Cerebellar cortex (tissue), 1 donor: ENCODE data around the gene ZNF605.
A peak's percentile ranks its signal among the peaks of the same experiment; 100 is the strongest.
"Not testable (repeated sequence)": the region's sequence is repeated elsewhere in the genome, so short reads cannot be mapped to it uniquely, and the experiment has no call there.

Experiments
- DNase-seq: peaks from one replicate; pipeline ENCODE4 v3.0.0-alpha.2; 2015; ENCODE audit warnings: low spot score

ZNF605 gene

GRCh38 chr12:132908145-132909029 lies 47.7 kb downstream of the ZNF605 start:
- DNase-seq = peak; percentile 92

DNA sequence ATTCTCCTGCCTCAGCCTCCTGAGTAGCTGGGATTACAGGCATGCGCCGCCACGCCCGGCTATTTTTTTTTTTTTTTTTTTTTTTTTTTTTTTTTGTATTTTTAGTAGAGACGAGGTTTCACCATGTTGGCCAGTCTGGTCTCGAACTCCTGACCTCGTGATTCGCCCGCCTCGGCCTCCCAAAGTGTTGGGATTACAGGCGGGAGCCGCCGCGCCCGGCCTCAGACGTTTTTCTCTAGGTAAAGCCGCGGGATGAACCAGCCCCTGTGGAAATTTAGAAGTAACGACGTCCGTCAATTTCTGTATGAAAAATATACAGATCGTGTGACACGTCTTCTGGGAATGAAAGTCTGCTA lies 48.3 kb downstream of the ZNF605 start:
- not testable (repeated sequence) for DNase-seq

GRCh38 chr12:132907216-132907615 lies 48.9 kb downstream of the ZNF605 start:
- no peak for DNase-seq

GRCh38 chr12:132904718-132905328 lies 51.3 kb downstream of the ZNF605 start:
- no peak for DNase-seq

- no peak for DNase-seq
These were observed 57.1 kb downstream of the ZNF605 start for GRCh38 chr12:132899033-132899432.

GRCh38 chr12:132888852-132889251 lies 67.3 kb downstream of the ZNF605 start:
- DNase-seq = no peak

- DNase-seq = peak; percentile 97
These were observed 68.4 kb downstream of the ZNF605 start, which contains the start of gene CHFR for GRCh38 chr12:132887513-132888351. CHFR (minus strand) TSS chr12:132887605; CDS start chr12:132887328, 277 bp downstream.

DNA sequence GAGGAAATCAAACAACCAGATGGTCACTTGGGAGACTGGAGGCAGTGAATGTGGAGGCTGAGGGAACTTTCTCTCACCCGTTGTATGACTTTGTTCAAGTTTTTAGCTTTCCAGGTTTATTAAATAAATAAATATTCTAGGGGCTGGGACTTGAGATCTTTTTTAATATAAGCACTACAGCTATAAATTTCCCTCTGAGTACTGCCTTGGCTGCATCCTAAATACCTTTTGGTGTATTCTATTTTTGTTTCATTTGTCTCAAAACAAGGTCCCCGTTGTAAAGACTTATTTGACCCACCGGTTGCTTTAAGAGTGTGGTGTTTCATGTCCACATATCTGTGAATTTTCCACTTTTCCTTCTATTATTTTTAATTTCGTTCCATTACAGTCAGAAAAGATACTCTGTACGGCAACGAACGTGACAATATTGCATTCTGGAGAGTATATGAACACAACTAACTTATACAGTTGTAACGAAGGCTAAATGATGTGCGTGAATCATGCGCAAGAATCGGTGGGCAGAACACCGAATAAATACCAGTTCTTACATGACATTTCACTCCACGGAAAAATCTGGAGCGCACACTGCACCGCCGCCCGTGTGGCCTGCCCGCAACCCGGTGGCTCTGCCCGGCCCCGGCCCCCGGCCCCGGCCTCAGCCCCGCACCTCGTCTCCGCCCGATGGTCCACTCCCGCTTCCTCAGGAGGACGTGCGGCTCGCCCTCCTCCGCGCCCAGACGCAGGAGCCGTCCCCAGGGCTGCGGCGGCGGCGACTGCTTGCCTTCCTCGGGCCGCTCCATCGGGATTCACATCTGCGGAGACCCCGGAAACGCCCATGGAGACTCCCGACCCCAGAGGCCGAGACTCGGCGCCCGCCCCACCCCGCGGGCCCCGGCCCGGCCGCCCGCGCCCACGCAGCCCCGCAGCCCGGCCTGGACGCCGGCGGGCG lies 69.3 kb downstream of the ZNF605 start:
- DNase-seq = peak; percentile 7

DNA sequence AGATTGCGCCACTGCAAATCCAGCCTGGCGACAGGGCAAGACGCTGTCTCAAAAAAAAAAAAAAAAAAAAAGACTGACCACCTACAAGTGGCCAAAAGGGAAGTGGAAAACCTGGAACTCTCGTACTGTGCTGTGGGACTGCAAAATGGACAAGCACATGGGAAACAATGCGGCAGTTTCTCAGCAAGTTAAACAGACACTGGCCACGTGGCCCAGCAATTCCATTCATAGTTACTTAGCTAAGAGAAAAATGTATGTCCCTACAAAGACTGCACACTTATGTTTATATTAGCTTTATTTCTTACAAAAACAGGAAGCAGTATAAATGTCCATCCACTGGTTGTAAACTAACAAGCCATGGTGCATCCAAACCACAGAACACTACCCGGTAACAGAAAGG lies 74.3 kb downstream of the ZNF605 start:
- peak; percentile 5 for DNase-seq

DNA sequence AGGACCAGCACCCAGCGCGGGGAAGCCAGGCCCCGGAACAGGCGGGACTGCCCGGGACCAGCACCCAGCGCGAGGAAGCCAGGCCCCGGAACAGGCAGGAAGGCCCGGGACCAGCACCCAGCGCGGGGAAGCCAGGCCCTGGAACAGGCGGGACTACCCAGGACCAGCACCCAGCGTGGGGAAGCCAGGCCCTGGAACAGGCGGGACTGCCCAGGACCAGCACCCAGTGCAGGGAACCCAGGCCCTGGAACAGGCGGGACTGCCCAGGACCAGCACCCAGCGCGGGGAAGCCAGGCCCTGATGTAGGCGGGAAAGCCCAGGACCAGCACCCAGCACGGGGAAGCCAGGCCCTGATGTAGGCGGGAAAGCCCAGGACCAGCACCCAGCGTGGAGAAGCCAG lies 81.5 kb downstream of the ZNF605 start:
- not testable (repeated sequence) for DNase-seq

DNA sequence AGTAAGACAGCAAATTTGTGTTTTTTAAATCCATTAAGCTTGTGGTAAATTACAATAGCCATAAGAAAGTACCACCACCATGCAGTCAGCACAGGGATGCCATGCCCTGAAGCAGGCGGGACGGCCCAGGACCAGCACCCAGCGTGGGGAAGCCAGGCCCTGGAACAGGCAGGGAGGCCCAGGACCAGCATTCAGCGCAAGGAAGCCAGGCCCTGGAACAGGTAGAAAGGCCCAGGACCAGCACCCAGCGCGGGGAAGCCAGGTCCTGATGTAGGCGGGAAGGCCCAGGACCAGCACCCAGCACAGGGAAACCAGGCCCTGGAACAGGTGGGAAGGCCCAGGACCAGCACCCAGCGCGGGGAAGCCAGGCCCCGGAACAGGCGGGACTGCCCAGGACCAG lies 81.9 kb downstream of the ZNF605 start:
- no peak for DNase-seq

GRCh38 chr12:132873724-132874123 lies 82.4 kb downstream of the ZNF605 start:
- no peak for DNase-seq

- no peak for DNase-seq
These were observed 83.1 kb downstream of the ZNF605 start for GRCh38 chr12:132872975-132873421.

GRCh38 chr12:132872073-132872855 lies 83.8 kb downstream of the ZNF605 start:
- no peak for DNase-seq

DNA sequence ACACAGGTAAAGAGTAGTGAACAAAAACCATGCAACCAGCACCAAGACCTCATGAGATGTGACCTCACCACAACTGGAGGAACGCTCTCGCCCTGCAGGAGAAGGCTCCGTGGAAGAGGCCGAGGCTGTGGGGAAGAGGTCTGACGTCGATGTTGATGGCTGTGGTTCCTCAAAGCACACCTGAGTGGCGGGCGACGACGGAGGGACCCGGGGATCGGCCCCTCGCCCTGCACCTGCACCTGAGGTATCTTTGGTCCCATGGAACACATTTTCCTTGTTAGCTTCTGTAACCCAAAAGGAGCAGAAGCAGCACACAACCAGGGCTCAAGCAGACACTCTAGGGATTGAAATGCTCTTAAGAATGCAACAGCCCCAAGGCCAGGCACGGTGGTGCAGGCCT lies 86.6 kb downstream of the ZNF605 start:
- no peak for DNase-seq
